ENCODE data around the gene NLGN1.

Gene NLGN1

DNA sequence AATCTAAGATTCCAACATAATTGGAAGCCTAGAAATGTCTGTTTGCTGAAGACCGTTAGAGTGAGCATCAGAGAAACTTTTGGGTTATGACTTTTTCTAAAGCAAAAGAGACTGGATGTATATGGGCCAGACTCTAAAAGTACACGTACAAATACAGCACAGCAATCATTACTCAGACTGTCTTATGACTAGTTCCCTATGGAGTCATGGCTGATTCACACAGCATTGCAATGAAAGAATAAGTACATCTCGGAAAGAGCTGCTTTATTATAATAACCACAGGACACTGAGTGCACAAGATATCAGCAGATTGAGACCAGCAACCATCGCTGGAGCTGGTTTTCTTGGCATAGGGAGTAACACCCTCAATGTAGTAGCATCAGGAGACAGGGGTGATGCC, 618.6 kb downstream of the NLGN1 start:
- DNase-seq, result no peak

DNA sequence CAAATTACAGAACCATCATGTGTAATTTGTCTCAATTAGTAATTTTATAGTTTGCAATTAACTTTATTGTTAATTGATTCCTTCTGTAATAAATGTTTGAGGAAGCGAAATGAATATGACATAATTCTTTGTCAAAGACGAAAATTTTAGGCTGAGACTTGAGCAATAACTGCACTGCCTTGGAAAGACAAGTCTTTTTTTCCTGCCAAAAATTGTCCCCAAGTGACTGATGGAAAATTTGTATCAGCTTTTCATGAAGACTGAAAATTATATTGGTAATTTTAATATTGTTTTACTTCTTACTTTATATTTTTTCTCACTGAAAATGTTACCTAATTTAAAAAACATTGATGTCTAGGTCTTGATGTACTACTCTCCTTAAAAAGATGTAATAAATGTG, 622.6 kb downstream of the NLGN1 start:
- no peak for DNase-seq

DNA sequence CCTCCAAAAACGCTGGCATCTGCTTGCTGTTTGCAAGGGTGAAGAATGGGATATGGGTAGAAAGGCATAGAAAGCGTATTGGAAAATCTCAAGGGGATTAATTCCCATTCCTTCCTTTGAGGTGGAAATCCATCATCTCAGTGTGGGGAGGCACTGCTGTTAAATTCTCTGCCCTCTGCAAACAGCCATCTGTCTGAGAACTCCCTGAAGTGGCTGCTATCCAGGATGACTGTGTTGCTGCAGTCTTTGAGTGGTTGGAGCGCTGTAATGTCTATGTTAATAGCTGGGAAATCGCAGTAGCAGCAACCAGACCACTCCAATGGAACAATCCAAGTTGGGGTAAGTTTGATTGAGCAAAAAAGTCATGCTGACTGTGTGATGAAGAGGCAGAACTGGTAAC, 625.9 kb downstream of the NLGN1 start:
- DNase-seq, result no peak

DNA sequence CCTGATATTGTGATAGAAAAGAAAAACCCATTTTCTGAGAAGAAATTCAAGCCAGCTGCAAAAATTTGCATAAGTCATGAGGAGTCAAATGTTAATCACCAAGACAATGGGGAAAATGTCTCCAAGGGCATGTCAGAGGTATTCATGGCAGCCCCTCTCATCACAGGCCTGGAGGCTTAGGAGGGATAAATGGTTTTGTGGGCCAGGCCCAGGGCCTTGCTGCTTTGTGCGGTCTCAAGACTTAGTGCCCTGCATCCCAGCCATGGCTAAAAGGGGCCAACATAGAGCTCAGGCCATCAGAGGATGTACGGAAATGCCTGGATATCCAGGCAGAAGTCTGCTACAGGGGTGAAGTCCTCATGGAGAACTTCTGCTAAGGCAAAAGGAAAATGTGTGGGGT, 631.1 kb downstream of the NLGN1 start:
- DNase-seq, result no peak

GRCh38 chr3:174035328-174035886, 637.9 kb downstream of the NLGN1 start:
- DNase-seq, result no peak

GRCh38 chr3:174046311-174046710, 648.8 kb downstream of the NLGN1 start:
- no peak for DNase-seq

GRCh38 chr3:174049472-174049871, 651.9 kb downstream of the NLGN1 start:
- no peak for DNase-seq

DNA sequence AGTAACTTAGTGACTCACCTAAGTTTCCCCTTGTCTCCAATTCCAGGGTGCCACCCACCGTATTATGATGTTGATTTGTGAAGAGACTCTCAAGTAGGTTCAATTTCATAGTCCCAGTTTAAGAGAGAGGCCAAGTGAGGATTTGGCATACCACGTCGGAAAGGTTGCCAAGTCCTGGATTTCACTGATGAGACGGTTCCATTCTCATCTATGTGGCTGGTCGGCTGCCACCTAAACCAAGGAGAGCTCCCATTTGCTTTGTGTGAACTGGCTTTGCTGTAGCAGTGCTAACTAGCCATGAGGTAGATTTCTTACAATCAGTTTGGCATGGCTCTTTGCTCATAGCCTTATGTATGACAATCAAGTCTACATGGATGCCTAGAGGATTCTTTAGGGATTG, 653.6 kb downstream of the NLGN1 start:
- DNase-seq, result no peak

- DNase-seq, result no peak
These were observed 661.3 kb downstream of the NLGN1 start for GRCh38 chr3:174058804-174059203.

DNA sequence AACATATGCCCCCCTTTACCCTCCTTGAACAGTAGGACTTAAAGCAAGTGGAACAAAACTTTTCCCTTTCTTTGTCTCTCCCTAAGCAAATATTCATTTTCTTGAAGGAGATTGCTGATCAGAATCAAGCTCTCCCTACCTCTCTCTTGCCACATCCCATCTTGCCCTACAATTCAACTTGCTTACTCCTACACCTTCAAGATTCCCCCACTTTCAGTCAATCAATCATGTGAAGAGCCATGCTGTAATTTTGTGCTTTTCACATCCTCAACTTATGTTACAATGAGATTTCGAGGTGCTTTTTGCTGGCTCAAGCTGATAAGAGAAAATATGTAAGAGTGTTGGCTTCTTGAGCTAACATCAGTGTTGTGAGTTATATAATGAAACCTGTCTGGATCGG, 662.9 kb downstream of the NLGN1 start:
- DNase-seq, result no peak

DNA sequence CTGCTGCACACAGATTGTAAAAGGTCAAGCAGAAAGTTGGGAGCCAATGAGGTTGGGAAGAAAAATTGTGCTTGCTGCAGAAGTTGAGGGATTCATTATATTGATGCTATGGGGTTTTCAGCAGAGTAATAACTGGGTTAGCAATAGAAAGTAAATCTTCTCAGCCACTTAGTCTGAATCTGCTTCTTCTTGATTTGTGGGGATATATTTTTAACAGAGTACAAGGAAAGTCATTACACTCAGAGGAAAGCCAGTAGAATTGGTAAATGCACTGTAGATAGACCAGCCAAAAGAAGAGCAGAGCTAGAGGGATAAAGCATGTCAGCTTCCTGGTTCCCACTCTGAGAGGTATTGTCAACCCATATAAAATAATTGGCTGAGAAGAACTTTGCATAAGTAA, 663.6 kb downstream of the NLGN1 start:
- no peak for DNase-seq

DNA sequence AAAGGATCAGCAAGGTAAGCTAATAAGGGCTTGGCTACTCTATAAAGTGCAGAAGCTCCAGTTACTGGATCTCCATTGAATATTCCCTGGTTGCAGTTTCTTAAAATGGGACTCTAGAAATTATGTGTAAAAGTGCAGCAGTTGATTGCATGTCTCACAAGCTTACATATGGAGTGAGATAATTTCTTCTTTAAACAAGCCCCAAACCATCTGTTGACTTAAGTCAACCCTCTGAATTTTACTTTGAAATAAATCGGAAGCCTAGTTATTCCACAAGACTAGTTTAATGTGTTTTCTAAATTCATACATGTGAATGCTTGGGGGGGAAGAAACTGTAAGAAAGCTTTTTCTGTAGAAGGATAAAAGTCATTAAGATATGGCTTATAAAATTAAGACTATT, 664.2 kb downstream of the NLGN1 start:
- no peak for DNase-seq

- no peak for DNase-seq
These were observed 665.4 kb downstream of the NLGN1 start for GRCh38 chr3:174062923-174063322.

GRCh38 chr3:174068035-174068434, 670.5 kb downstream of the NLGN1 start:
- no peak for DNase-seq

DNA sequence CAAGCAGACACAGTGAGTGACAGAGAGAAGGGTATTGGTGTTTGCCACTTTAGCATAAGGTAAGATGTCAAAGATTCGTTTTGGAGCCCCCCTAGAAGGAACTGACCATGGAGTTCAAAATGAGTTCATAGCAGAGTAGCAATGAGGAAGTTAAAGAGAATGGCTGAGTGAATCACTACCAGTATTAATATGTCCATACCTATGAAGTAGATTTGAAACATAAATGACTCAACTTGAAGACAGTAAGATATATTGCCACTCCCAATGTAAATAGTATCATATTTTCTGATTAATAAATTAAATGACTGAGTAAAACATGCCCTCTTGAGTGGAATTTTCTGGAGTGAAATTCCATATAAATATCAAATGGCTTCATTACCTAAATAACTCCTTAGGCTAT, 675.1 kb downstream of the NLGN1 start:
- no peak for DNase-seq

GRCh38 chr3:174083706-174084105, 686.2 kb downstream of the NLGN1 start:
- no peak for DNase-seq

DNA sequence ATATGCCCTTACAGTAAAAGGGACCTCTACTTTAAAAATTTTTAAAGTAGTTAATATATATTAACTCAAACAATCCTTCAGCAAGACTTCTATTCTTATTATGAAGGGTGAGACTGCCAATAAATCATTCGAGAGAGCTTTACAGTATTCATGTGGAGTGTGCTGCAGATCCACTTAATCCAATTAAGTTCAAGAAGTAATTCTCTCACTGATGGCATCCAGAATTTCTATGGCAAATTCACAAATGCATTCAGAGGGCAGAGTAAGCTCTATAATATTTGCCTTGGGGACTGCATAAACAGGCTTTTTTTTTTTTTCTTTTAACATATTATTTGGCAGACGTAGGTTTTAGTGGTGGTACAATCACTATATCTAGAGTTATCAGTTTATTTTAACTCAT, 692.0 kb downstream of the NLGN1 start:
- DNase-seq, result no peak

- DNase-seq, result no peak
These were observed 697.1 kb downstream of the NLGN1 start for GRCh38 chr3:174094669-174095068.

DNA sequence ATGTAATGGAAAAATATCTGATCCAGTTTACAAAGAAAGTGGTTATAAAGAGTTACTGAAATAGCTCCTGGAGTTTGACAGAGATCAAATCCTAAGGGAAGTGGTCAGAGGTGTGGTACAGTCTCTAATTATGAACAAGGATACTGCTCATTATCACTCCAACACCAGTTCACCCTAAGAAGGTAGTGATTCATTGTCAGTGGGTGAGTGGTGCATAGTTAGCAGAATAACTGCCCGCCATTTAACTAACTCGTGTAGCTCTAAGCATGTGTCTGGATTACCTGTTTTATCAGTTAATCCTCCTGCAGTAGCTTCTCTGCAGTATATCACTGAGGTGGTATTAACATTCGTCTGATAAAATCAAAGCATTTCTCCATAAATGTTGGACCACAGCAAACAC, 700.1 kb downstream of the NLGN1 start:
- no peak for DNase-seq

GRCh38 chr3:174098746-174099145, 701.2 kb downstream of the NLGN1 start:
- no peak for DNase-seq

DNA sequence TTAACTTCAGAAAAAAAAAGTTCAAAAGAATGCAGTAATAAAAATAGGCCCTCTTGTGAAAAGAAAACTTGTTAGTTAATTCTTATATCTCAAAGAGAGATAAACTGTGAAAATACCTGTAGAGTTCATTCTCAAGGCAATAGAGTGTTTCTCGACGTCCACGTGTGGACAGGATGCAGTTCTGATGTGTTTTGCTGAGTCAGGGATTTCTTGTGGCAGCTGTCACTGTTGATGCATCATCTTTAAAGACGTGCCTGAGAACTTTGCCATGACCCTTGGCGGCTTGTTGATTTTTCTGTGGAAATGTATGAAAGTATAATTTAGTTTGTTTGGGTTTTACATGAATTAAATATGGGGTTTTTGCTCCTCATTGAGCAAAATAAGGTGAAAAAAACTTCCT, 702.2 kb downstream of the NLGN1 start:
- DNase-seq, result no peak

GRCh38 chr3:174100744-174101143, 703.2 kb downstream of the NLGN1 start:
- no peak for DNase-seq

GRCh38 chr3:174101244-174101643, 703.7 kb downstream of the NLGN1 start:
- DNase-seq, result no peak

DNA sequence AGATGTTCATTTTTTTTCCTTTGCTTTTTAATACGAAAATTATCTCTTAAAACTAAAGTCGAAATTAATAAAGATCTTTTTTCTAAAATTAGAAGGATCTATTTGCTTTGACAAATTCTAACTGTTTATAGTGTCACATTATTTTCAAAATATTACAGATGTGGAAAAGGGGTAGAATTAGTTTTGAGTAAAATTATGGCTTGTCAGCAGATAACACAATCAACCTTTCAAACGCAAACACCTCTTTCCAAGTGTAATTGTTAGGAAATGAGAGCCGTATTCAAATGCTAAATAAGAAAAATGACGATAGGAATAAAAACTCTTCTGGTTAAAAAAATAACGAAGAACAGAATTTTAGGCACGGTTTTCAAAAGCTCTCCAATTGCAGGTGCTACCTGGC, 704.7 kb downstream of the NLGN1 start:
- DNase-seq, result no peak

- no peak for DNase-seq
These were observed 705.3 kb downstream of the NLGN1 start for GRCh38 chr3:174102866-174103265.

GRCh38 chr3:174110761-174111160, 713.2 kb downstream of the NLGN1 start:
- no peak for DNase-seq

All from stimulated activated CD4-positive, alpha-beta T cell treated with anti-CD3 and anti-CD28 coated beads, Interleukin-1b, Interleukin-23, amount 100 ng/mL, for 48 hours (primary cell).